ENCODE measurements around the gene CHCHD2.
A peak's percentile ranks its signal among the peaks of the same experiment; 100 is the strongest.
"Not testable (repeated sequence)": the region's sequence is repeated elsewhere in the genome, so short reads cannot be mapped to it uniquely, and the experiment has no call there.

The CHCHD2 gene, protein sequence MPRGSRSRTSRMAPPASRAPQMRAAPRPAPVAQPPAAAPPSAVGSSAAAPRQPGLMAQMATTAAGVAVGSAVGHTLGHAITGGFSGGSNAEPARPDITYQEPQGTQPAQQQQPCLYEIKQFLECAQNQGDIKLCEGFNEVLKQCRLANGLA

DNA sequence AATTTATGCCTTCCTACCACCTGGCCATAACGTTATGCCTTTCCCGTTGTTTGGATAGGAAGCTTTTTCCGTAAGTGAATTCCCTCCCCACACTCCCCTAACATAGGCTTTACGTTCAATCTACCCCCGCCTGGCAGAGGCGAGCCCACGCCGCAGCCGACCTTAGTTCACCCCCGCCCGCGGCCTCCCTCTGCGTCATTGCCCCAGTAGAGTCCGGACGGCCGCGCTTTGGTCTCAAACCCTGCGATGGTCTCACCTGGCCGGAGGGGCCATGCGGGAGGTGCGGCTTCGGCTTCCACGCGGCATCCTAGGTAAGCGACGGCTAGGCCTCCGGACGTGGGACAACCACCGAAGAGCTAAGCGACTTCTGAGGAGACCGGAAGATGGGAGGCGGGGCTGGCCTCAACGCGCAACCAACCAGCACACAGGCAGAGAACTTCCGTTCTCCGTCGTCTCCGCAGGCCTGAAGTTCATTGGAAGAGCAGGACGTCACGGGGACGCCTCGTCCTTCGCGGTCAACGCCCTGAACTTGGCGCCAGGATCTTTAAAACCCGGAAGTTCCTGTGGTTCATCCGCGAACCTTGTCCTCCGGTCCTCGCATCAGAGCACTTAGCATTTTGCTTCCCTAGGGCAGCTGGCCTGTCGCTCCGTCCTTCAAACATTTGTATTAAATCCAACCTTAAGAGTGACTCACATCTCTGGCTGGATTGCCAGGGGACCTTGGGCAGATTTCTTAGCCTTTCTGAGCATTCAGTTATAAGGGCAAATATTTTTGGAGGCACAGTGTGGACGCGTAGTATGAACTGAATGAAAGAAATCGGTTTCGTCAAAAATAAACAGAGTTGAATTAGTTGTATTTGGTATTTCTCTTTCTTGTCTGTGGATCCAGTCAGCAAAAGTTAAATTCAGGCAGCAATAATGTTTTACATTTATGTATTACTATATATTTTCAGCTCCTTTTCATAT, at the start of gene CHCHD2:
CHCHD2 (minus strand) TSS at position 369 of the 966 bp plus-strand sequence; CDS start at position 306, 63 bp downstream.
- peak; percentile 82 to 91 for DNase-seq (ENCODE audit: low read depth in 2 of 2)

DNA sequence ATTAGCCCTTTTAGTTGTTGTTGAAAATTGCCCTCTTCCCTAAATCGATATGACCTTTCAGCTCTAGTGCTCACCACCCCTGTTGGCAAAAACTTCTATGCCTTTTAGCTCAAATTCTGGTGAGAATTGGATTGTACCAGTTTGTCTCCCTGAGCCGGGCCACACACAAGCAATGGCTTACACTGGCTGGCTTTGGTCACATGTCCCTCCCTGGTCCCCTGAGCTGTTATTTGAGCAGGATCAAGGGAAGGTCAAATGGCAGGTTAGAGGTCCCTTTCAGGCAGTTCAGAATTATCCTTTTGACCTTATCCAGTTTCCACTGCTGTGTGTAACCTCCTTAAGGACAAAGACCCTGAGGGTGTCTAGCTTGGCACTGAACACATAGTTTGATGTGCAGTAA, 24.8 kb upstream of the CHCHD2 start:
- not testable (repeated sequence) for DNase-seq (ENCODE audit: low read depth in 2 of 2)

DNA sequence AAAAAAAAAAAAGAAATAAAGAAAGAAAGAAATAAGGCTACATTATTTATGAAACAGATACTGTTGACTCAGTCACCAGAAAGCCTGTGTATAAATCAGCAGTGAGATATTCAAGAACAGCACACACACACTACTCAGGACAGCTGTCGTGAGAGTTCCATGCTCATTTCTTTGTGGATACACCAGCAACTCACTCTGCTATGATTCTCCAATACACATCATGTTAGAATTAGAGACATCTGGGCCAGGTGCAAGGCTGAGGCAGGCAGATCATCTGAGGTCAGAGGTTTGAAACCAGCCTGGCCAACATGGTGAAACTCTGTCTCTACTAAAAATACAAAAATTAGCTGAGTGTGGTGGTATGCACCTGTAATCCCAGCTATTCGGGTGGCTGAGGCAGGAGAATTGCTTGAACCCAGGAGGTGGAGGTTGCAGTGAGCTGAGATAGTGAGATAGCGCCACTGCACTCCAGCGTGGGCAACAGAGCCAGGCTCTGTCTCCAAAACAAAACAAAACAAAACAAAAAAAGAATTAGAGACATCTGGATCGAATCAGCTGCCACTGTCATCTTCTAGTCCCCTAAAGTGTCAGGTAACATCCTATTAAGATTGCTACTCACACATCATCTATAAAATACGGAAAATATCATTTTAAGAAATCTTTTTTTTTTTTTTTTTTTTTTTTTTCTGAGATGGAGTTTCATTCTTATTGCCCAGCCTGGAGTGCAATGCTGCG, 21.1 kb upstream of the CHCHD2 start:
- no peak for DNase-seq (ENCODE audit: low read depth in 2 of 2)

DNA sequence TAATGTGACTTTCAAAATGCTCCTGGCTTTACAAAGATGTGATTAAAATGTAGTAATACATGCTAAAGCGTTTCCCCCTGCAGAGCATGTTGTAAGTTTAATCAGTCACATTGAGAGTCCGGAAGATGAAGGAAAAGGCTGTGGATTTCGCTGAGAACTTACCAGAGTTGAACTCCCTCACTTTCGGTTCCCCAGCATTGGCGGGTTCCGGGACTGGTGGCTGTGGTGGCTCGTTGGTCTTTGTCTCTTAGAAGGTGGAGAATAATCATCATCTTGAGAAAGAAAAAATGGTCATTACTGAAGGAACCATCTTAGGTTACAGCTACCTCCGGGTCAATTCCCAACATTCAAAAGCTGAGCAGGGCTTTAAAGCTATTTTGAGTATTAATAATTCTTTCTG, 19.6 kb upstream of the CHCHD2 start:
- no peak for DNase-seq (ENCODE audit: low read depth in 2 of 2)

DNA sequence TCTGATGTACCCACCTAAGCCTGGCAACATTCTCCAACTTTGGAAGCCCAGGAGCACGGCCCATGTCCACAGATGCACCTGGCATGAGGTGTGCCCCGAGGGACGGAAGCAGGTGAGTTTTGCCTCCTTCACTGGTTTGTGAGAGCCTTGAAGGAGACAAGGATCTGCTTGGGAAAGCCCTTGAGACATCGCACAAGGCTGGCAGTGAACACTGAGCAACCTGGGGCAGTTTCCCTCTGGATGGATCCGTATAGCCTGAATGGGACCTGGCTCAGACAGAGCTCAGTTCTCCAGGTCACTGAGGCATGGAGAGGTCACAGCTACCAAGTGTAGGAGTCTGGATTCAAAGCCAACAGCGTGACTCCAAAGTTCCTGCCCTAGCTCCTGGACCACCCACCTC, 18.7 kb upstream of the CHCHD2 start:
- no peak for DNase-seq (ENCODE audit: low read depth in 2 of 2)

DNA sequence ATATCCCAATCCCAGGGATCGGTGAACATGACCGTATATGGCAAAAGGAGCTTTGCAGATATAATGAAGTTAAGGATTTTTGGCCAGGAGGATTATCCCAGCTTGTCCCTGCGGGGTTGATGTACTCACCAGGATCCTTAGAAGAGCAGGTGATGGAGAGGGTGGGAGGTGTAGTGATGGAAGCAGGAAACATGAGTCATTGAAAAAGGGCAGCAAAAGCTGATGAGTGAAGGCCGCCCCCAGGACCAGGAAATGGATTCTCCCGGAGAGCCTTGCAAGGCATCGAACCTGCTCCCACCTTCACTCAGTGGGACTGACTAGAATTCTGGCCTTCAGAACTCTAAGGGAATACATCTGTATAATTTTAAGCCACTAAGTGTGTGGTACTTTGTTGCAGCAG, 15.2 kb upstream of the CHCHD2 start:
- no peak for DNase-seq (ENCODE audit: low read depth in 2 of 2)

DNA sequence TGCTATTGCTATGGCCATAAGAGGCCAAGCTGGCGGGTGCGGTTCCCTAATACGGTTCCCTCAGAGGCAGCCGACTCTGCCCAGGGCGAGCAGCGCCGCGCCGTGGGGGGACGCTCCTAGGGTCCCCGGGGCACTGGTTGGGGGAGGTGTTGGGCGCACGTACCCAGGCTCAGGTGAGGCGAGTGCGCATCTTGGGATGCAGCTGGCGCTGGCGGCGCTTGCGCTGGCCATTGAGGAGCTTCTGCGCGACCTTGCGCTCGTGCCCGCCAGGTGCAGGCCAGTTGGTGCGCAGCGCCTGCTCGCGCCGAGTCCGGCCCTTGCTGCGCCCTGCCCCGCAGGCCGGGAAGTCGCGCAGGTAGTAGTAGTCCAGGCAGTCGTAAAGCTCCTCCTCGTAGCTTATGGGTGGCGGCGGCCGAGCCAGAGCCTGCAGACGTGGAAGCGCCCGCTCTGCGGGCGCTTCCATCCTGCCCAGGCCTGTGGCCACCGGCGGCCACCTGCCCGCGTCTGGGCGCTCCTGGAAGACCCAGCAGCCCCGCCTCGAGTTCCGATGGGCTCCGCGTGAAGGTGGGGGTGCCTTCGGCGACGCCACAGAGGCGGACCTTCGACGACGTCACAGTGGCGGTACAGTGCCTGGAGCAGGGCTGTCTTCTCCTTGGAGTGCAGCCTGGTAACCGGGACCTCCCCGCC, 9.7 kb upstream of the CHCHD2 start, which contains the start of gene NUPR2:
NUPR2 (minus strand) TSS at position 566 of the 687 bp plus-strand sequence; CDS start at position 463, 103 bp downstream.
- no peak for DNase-seq (ENCODE audit: low read depth in 2 of 2)

- DNase-seq (ENCODE audit: low read depth in 2 of 2), result not testable (repeated sequence)
Measured at GRCh38 chr7:56112244-56112643, 6.0 kb upstream of the CHCHD2 start.

DNA sequence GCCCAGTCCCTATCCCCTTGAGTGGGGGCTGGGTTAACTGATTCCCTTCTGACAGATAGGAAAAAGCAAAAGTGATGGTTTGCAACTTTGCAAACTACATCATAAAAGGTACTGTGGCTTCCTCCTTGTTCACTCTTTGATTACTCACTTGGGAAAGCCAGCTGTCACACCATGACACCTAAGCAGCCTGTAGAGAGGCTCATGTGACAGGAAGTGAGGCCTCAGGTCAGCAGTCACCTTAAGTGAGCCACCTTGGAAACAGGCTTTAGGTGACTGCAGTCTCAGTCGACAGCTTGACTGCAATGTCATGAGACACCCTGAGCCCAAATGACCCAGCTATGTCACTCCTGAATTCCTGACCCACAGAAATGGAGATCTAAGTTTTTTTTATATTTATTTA, 4.3 kb upstream of the CHCHD2 start:
- no peak for DNase-seq (ENCODE audit: low read depth in 2 of 2)

DNA sequence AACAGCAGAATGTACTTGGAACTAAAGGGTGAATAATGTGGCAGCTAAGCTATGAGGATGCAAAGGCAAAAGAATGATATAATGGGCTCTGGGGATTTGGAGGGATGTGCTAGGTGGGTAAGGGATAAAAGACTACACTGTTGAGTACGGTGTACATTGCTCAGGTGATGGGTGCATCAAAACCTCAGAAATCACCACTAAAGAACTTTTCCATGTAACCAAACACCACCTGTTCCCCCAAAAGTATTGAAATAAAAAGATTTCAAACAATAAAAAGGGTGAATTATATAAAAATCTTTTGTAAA, 1.6 kb upstream of the CHCHD2 start:
- no peak for DNase-seq (ENCODE audit: low read depth in 2 of 2)

DNA sequence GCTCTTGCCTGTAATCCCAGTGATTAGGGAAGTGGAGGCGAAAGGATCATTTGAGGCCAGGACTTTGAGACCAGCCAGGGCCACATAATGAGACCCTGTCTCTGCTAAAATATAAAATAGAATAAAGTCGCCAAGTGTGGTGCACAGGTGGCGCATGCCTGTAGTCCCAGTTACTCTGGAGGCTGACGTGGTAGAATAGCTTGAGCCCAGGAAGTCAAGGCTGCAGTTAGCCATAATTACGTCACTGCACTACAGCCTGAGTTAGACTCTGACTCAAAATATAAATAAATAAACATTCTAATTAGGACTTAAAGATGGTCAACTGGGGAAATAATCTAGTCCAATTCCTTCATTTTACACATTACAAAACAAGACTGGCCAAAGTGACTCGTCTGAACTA, 768 bp downstream of the CHCHD2 start:
- DNase-seq (ENCODE audit: low read depth in 2 of 2), result no peak

DNA sequence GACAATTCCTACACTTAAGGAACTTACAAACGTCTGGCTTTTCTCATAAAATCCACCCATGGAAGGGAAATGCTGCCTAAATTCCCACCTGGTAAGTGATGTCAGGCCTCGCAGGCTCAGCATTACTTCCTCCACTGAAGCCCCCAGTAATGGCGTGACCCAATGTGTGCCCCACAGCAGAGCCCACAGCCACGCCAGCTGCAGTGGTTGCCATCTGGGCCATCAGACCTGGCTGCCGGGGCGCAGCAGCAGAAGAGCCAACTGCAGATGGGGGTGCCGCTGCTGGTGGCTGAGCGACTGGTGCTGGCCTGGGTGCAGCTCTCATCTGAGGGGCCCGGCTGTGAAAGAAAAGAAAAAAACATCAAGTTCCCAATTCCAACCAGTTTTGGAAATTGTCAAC, 2.1 kb downstream of the CHCHD2 start:
- not testable (repeated sequence) for DNase-seq (ENCODE audit: low read depth in 2 of 2)

GRCh38 chr7:56099653-56100052, 6.6 kb downstream of the CHCHD2 start:
- DNase-seq (ENCODE audit: low read depth in 2 of 2), result no peak

GRCh38 chr7:56098187-56099008, 7.9 kb downstream of the CHCHD2 start:
- DNase-seq (ENCODE audit: low read depth in 2 of 2), result not testable (repeated sequence)

- no peak for DNase-seq (ENCODE audit: low read depth in 2 of 2)
Measured at GRCh38 chr7:56097700-56098099, 8.6 kb downstream of the CHCHD2 start.

GRCh38 chr7:56092789-56093531, 13.3 kb downstream of the CHCHD2 start, which contains the start of gene PHKG1:
PHKG1 (minus strand) TSS chr7:56092952; CDS start chr7:56088941, 4,011 bp downstream.
- DNase-seq (ENCODE audit: low read depth in 2 of 2), result no peak

DNA sequence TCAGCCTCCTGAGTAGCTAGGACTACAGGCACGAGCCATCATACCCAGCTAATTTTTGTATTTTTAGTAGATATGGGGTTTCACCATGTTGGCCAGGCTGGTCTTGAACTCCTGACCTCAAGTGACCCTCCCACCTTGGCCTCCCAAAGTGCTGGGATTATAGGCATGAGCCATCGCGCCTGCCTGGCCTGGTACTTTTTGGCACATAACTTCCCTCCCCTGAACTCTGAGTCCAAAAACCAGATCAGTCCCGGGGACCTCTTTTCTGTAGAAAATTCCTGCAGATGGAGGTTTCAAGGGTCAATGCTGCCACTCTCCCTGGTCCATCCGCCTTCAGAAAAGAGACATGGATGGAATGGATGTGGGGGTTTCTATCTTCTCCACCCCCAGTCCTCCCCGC, 13.9 kb downstream of the CHCHD2 start:
- not testable (repeated sequence) for DNase-seq (ENCODE audit: low read depth in 2 of 2)

DNA sequence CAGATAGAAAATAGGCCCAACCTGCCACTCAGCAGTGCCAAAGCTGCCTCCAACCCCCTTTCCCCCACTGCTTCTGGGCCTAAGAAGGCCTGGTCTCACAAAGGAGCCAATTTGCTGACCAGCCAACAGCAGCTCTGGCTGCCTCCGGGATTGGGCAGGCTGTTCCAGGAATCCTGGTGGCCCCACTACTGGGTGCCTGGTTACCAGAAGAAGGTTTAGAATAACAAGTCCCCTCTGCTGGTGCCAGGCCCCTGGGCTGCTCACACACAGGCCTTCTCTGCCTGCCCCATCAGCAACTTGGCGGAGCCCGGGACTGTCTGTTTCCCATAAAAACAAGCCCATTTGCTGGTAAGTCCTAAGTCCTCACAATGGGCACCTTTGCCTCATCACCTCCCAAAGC, 14.7 kb downstream of the CHCHD2 start:
- no peak for DNase-seq (ENCODE audit: low read depth in 2 of 2)

DNA sequence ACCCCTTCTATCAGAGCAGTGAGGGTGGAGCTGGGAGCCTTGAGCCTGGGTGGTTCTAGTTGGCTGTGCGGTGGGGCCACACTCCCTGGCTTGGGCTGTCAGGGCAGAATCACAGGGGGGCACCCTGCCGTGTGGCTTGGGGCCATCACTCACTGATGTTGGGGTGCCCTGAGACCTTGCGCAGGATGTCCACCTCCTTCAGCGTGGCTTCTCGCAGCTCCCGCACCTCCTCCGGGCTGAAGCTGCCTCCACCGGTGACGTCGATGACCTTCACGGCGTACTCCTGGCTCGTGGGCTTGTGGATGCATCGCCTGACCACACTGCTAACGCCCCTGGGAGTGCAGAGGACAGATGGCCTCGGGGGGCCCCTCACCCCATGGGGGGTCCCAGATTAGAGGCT, 18.8 kb downstream of the CHCHD2 start:
- no peak for DNase-seq (ENCODE audit: low read depth in 2 of 2)

DNA sequence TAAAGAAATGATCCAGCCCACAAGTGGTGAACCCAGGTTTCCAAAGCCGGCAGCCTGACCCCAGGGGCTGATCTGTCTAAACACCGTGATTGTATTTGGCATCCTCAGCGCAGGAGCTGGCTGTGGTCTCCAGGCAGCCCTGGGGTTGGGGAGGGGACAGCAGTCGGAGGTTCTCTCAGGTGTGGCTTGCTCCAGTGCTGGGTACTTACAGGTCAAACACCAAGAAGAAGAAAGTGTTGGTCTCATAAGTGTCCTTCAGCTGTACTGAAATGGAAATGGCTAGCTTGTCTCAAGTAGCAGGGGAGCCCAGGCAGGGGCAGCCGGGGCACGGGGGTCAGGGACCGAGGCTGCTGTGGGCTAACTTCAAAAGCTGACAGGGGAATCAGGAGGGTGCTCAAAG, 19.5 kb downstream of the CHCHD2 start:
- DNase-seq (ENCODE audit: low read depth in 2 of 2), result no peak

Data from stimulated activated CD8-positive, alpha-beta memory T cell treated with anti-CD3 and anti-CD28 coated beads, Interleukin-15, amount 100 ng/mL, for 4 hours (primary cell).